Transverse colon (tissue), 1 donor: ENCODE data around the gene ZNF804A.

Experiments used
- EP300 ChIP-seq: sonication (generic); formaldehyde crosslinking; IDR thresholded peaks from one replicate; pipeline ENCODE4 v1.6.1; 2017; ENCODE audit warnings: antibody characterized with exemption, low read depth
- POLR2A ChIP-seq: fragments of 450-650 bp; IDR thresholded peaks from one replicate; pipeline ENCODE4 v1.6.1; 2016; ENCODE audit warnings: antibody characterized with exemption, mild to moderate bottlenecking, moderate library complexity

DNA sequence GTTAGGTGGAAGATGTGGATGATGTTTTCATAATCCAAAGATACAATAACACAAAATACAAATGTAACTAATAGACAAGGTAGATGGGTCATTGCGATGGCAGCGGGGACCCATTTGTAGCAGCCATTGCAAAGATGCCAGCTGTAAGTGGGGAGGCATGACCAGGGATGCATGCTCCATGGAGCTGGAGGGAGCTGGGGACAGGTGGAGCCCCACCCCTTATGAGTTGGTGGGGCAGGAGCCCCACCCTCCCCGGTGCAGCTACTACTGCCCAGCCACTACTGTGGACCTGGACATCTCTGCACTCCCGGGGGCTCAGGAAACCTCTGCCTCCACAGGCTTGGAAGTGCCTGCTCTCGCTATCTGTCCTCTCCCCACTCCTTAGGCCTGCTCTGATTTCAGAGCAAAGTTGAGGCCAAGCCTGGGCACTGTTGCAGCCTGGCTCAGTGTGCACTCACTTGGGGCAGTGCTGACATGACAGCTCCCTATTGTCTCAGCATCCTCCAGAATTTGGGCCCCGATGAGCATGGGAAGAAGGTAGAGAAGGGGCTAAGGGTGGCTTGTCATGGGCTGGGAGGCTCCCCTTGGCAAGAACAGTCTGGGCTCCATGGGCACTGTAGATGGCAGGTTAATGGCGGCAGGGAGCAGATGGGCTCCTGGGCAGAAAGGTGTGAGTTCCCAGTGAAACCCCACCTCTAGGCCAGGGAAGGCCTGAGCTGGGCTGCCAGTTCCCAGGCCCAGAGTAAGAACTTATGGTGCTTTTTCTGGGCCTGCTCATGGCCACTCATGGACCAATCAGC lies 81.1 kb downstream of the ZNF804A start:
- TF ChIP-seq POLR2A (no peak), EP300 (no peak)
